IPS DF 6.9 (cell line): ENCODE measurements around the gene SORT1.

Experiments
- DNase-seq: peaks from one replicate; pipeline ENCODE4 v3.0.0-alpha.2; 2013; ENCODE audit warnings: low read depth, low spot score
- H3K27ac ChIP-seq: one replicate; pipeline ENCODE4 v1.5.1; 2013; ENCODE audit warnings: low read length, control low read depth
- H3K27me3 ChIP-seq: 2 replicates; pipeline ENCODE4 v1.6.1; 2013; ENCODE audit warnings: mild to moderate bottlenecking, low read length; ENCODE audit not compliant: control insufficient read depth, insufficient read depth
- H3K36me3 ChIP-seq: 2 replicates; pipeline ENCODE4 v1.6.1; 2013; ENCODE audit warnings: low read length; ENCODE audit not compliant: control insufficient read depth, insufficient read depth
- H3K4me1 ChIP-seq: 2 replicates; pipeline ENCODE4 v1.6.1; 2013; ENCODE audit warnings: low read length; ENCODE audit not compliant: control insufficient read depth, insufficient read depth
- H3K4me3 ChIP-seq: 2 replicates; pipeline ENCODE4 v1.5.1; 2013; ENCODE audit warnings: mild to moderate bottlenecking, low read length
- H3K9me3 ChIP-seq: 2 replicates; pipeline ENCODE4 v1.6.1; 2013; ENCODE audit warnings: low read length, inconsistent platforms; ENCODE audit not compliant: control insufficient read depth, insufficient read depth
- WGBS: extraction: QIAGEN DNeasy Blood & Tissue Kit; methylation state at CpG from one replicate; pipeline ENCODE4 v1.1.7; 2013; ENCODE audit warnings: mixed read lengths, missing lambda C conversion rate; ENCODE audit not compliant: insufficient read length, insufficient coverage; 5-methylcytosine and 5-hydroxymethylcytosine counted together

Gene SORT1

DNA sequence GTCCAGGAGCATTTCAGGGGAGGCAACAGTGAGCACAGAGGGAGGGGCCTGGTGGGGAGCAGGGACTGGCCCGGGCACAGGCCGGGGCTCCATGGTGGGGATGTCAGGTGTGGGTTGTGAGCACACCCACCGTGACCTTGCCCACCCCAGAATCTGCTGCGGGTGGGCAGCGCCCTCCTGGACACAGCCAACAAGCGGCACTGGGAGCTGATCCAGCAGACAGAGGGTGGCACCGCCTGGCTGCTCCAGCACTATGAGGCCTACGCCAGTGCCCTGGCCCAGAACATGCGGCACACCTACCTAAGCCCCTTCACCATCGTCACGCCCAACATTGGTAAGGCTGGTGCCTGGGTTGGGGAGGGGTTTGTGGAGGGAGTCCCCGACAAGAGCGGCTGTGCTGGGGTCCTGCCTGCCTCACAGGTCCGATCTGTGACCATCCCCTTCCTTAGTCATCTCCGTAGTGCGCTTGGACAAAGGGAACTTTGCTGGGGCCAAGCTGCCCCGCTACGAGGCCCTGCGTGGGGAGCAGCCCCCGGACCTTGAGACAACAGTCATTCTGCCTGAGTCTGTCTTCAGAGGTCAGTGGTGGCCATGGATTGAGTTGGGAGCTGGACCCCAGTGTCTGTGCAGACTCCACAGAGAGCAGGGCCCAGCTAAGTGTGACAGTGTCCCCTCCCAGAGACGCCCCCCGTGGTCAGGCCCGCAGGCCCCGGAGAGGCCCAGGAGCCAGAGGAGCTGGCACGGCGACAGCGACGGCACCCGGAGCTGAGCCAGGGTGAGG, 129.1 kb downstream of the SORT1 start:
- WGBS = no CpG with 5 or more reads among the region's 29 CpGs
- H3K27me3 ChIP-seq = no peaks in the 10 kb centered on the region
- DNase-seq = no peak
- no peaks in the 10 kb centered on the region for H3K4me1 ChIP-seq
- no peaks in the 10 kb centered on the region for H3K9me3 ChIP-seq
- no peak overlapping the region for H3K4me3 ChIP-seq
- no peak overlapping the region for H3K27ac ChIP-seq
- H3K36me3 ChIP-seq = peaks cover 38% of the 10 kb centered on the region

DNA sequence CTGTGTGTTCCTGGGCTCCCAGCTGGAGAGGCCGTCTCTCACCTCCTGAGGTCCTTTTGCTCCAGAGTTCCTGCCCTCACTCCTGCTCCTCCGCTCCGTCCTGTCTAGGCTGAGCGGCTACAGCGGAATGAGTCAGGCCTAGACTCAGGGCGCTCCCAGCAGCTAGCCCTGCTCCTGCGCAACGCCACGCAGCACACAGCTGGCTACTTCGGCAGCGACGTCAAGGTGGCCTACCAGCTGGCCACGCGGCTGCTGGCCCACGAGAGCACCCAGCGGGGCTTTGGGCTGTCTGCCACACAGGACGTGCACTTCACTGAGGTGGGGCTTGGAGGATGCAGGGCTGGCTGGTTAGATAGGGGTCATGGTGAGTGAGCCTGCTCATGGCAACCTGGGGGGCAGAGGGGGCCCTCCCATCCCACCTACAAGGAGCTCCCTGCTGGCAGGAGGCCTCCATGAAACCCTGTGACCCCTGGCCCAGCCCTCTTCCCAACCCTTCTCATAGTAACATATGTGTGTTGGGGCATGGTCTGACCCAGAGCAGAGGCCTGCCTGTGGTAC, 129.9 kb downstream of the SORT1 start:
- H3K4me3 ChIP-seq = no peak overlapping the region
- WGBS = no CpG with 5 or more reads among the region's 17 CpGs
- H3K9me3 ChIP-seq = no peaks in the 10 kb centered on the region
- no peak overlapping the region for H3K27ac ChIP-seq
- H3K27me3 ChIP-seq = no peaks in the 10 kb centered on the region
- H3K4me1 ChIP-seq = 0 out of 2 replicates have a peak, but pooled peaks cover 2% of the 10 kb centered on the region
- no peak for DNase-seq
- peaks cover 38% of the 10 kb centered on the region for H3K36me3 ChIP-seq

DNA sequence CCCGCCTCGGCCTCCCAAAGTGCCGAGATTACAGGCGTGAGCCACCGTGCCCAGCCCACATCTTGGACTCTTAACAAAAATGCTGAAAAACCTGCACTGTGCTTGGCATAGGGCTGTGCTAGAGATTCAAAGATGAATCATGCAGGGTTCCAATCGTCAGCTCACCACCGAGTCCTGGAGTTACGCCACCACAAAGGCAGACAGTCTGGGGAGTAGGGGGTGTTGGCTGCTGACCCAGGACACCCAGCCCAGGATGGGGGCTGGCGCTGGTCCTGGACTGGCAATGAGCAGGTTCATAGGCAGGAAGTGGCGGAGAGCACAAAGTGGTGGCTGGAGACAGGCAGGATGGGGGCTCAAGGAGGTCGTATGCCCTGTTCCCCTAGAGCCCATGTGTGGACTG, 130.8 kb downstream of the SORT1 start:
- WGBS = no CpG with 5 or more reads among the region's 11 CpGs
- no peak overlapping the region for H3K27ac ChIP-seq
- peaks cover 37% of the 10 kb centered on the region for H3K36me3 ChIP-seq
- no peak for DNase-seq
- H3K4me3 ChIP-seq = no peak overlapping the region
- H3K9me3 ChIP-seq = no peaks in the 10 kb centered on the region
- H3K4me1 ChIP-seq = 0 out of 2 replicates have a peak, but pooled peaks cover 2% of the 10 kb centered on the region
- H3K27me3 ChIP-seq = no peaks in the 10 kb centered on the region

DNA sequence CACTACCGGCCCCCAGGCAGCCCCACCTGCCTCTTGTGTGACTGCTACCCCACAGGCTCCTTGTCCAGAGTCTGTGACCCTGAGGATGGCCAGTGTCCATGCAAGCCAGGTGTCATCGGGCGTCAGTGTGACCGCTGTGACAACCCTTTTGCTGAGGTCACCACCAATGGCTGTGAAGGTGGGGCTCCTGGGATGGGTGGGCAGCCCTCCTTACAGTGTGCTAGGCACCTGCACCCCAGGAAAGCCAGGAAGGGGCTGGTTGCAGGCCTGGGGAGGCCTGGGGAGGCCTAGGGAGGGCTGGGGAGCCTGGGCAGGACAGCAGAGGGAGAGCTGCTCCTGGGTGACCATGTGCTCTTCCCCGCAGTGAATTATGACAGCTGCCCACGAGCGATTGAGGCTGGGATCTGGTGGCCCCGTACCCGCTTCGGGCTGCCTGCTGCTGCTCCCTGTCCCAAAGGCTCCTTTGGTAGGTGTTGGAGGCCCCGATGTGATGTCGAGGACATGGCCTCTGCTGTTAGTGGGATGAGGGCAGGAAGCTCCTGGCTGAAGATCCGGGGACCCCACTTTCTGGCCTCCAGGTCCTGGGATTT, 131.9 kb downstream of the SORT1 start:
- no CpG with 5 or more reads among the region's 13 CpGs for WGBS
- 0 out of 2 replicates have a peak, but pooled peaks cover 2% of the 10 kb centered on the region for H3K4me1 ChIP-seq
- H3K27me3 ChIP-seq = no peaks in the 10 kb centered on the region
- no peak overlapping the region for H3K27ac ChIP-seq
- H3K9me3 ChIP-seq = no peaks in the 10 kb centered on the region
- DNase-seq = no peak
- H3K4me3 ChIP-seq = no peak overlapping the region
- peaks cover 40% of the 10 kb centered on the region for H3K36me3 ChIP-seq

DNA sequence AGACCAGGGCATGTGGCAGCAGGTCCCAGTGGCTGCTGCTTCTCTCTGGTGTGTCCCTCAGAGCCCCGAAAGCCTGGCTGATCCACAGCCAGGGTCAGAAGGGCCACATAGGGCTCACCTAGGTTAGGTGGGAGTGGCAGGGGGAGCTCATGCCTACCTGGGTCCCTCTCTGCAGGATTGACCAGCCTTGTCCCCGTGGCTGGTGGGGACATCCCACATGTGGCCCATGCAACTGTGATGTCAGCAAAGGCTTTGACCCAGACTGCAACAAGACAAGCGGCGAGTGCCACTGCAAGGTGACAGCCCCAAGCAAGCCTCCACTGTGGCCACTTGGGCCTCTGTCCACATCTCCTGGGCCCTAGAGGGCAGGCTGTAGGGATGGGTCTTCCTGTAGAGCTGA, 132.7 kb downstream of the SORT1 start:
- peaks cover 36% of the 10 kb centered on the region for H3K36me3 ChIP-seq
- no peaks in the 10 kb centered on the region for H3K9me3 ChIP-seq
- H3K27me3 ChIP-seq = no peaks in the 10 kb centered on the region
- WGBS = no CpG with 5 or more reads among the region's 4 CpGs
- H3K4me3 ChIP-seq = no peak overlapping the region
- H3K27ac ChIP-seq = no peak overlapping the region
- H3K4me1 ChIP-seq = 0 out of 2 replicates have a peak, but pooled peaks cover 2% of the 10 kb centered on the region
- no peak for DNase-seq

DNA sequence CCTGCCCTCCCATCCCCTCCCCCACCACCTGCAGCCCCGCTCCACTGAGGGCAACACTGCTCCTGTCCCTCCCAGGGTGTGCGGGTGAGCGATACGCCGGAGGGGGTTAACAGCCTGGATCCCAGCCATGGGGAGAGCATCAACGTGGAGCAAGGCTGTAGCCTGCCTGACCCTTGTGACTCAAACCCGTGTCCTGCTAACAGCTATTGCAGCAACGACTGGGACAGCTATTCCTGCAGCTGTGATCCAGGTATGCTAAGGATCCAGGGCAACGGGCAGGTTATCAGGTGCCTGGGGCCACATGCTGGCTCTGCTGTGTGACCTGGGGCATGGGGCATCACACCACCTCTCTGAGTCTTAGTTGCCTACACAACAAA, 133.4 kb downstream of the SORT1 start:
- Histone ChIP-seq H3K9me3 (no peaks in the 10 kb centered on the region), H3K36me3 (peaks cover 29% of the 10 kb centered on the region), H3K4me1 (peaks cover 5% of the 10 kb centered on the region), H3K27me3 (no peaks in the 10 kb centered on the region), H3K27ac (no peak overlapping the region), H3K4me3 (no peak overlapping the region)
- WGBS = no CpG with 5 or more reads among the region's 9 CpGs
- no peak for DNase-seq

DNA sequence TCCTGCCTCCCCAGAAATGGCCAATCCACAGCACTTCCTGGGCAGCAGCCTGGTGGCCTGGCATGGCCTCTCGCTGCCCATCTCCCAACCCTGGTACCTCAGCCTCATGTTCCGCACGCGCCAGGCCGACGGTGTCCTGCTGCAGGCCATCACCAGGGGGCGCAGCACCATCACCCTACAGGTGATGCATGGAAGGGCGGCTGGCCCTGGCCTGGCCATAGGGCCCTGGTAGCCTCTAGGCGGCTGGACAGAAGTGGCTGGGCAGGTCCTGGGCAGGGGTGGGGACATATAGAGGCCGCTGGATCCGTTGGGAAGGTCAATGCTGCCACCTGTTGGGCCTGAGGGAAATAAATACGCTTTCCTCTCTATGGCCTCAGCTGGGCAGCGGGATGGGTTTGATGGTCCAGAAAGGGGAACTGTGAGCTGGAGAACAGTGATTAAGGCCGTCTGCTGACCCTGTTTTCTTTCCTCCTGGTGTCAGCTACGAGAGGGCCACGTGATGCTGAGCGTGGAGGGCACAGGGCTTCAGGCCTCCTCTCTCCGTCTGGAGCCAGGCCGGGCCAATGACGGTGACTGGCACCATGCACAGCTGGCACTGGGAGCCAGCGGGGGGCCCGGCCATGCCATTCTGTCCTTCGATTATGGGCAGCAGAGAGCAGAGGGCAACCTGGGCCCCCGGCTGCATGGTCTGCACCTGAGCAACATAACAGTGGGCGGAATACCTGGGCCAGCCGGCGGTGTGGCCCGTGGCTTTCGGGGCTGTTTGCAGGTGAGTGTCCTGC, 133.9 kb downstream of the SORT1 start:
- peak; percentile 88 for DNase-seq

DNA sequence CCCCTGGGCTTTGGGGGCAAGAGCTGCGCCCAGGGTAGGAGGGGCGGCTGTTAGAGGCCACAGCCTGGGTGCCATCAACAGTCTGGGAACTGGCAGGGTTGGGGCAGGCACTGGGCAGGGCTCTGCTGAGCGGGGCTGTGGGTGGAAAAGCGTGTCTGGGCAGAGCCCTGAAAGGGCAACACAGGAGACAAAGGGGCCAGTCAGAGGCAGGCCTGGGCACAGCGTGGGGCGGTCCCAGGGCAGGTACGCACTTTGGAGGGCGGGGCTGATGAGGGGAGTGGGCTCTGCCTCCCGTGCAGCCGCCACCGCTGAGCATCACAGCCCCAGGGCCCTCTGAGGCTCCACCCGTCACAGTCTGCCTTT, 134.5 kb downstream of the SORT1 start:
- Histone ChIP-seq H3K36me3 (peaks cover 32% of the 10 kb centered on the region), H3K4me1 (peaks cover 5% of the 10 kb centered on the region), H3K4me3 (no peak overlapping the region), H3K9me3 (no peaks in the 10 kb centered on the region), H3K27ac (no peak overlapping the region), H3K27me3 (no peaks in the 10 kb centered on the region)
- DNase-seq = no peak
- no CpG with 5 or more reads among the region's 12 CpGs for WGBS

More for the DNA sequence above, 133.9 kb downstream of the SORT1 start:
- Histone ChIP-seq H3K27me3 (no peaks in the 10 kb centered on the region), H3K9me3 (no peaks in the 10 kb centered on the region), H3K36me3 (peaks cover 29% of the 10 kb centered on the region), H3K27ac (no peak overlapping the region), H3K4me3 (no peak overlapping the region), H3K4me1 (peaks cover 5% of the 10 kb centered on the region)
- WGBS = no CpG with 5 or more reads among the region's 29 CpGs

DNA sequence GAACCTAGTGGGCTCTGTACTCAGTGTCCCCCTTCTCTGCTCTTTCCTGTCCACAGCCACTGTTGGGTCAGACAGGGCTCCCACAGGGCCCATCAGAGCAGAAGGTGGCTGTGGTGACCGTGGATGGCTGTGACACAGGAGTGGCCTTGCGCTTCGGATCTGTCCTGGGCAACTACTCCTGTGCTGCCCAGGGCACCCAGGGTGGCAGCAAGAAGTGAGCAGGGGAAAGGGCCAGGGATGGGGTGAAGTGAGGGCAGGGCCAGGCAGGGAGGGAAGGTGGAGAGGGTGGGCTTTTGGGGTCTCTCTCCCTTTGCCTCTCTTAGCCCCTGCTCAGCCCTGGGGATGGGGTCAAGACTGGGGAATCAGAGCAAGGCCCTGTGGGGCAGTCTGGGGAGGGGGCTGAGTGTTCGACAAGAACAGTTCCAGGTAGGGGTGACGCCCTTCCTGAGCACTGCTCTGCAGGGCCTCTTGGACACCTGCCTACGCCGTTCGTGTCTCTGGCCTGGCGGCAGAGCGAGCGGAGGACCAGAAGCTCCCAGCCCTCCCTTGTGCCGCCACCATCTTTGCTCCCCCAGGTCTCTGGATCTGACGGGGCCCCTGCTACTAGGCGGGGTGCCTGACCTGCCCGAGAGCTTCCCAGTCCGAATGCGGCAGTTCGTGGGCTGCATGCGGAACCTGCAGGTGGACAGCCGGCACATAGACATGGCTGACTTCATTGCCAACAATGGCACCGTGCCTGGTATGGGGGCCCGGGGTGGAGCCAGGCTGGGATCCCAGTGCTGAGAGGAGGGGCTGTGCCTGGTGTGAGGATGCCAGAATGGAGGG, 135.3 kb downstream of the SORT1 start:
- Histone ChIP-seq H3K4me3 (no peak overlapping the region), H3K9me3 (no peaks in the 10 kb centered on the region), H3K27me3 (no peaks in the 10 kb centered on the region), H3K4me1 (peaks cover 5% of the 10 kb centered on the region), H3K27ac (no peak overlapping the region), H3K36me3 (peaks cover 28% of the 10 kb centered on the region)
- no peak for DNase-seq
- no CpG with 5 or more reads among the region's 22 CpGs for WGBS

DNA sequence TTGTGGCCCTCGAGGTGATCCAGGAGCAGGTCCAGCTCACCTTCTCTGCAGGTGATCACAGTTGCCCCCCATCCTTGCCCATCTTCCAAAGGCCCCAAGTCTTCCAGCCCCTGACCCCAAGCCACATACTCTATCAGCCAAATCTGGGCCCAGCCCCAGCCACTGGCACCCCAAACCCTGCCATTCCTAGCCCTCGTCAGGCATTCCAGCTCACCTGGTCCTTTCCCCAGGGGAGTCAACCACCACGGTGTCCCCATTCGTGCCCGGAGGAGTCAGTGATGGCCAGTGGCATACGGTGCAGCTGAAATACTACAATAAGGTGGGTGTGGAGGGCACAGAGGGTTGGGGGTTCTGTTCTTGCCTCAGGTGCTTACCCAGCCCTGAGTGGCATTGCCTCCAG, 136.1 kb downstream of the SORT1 start:
- Histone ChIP-seq H3K27ac (no peak overlapping the region), H3K4me1 (peaks cover 5% of the 10 kb centered on the region), H3K9me3 (no peaks in the 10 kb centered on the region), H3K4me3 (no peak overlapping the region), H3K36me3 (peaks cover 28% of the 10 kb centered on the region), H3K27me3 (no peaks in the 10 kb centered on the region)
- no CpG with 5 or more reads among the region's 6 CpGs for WGBS
- no peak for DNase-seq
